Epithelial cell of proximal tubule (primary cell): ENCODE measurements around the gene EXTL1. TPM values are rescaled to one million over a fixed set of nuclear protein-coding genes. Genes with fewer than 3 reads are reported as not detected.

Source experiments
- DNase-seq: peaks from one replicate; pipeline ENCODE4 v3.0.0-alpha.2; 2011; ENCODE audit warnings: low read depth
- H3K4me3 ChIP-seq: 2 replicates; pipeline ENCODE4 v1.5.1; 2011; ENCODE audit warnings: low read depth, mild to moderate bottlenecking, low read length
- CTCF ChIP-seq: conservative IDR thresholded peaks from 2 replicates; pipeline ENCODE4 v1.5.1; 2012; ENCODE audit warnings: low read depth, mild to moderate bottlenecking, low read length
- total RNA-seq: library from RNA; depleted of rRNA; stranded (reverse); fragments of >200 nt; gene quantifications from 2 replicates; pipeline ENCODE4 v1.2.3, GENCODE V29; 2015

The EXTL1 gene
- total RNA-seq, 1 donor from 2014 or later = 0.12 TPM

GRCh38 chr1:26009796-26010447, 11.7 kb upstream of the EXTL1 start:
- DNase-seq = no peak
- H3K4me3 ChIP-seq = no peak overlapping the region
- TF ChIP-seq CTCF = peak; percentile 2

- no peak for DNase-seq
- H3K4me3 ChIP-seq = no peak overlapping the region
- no peak for TF ChIP-seq CTCF
Measured at GRCh38 chr1:26010825-26011224, 10.8 kb upstream of the EXTL1 start.

- no peak overlapping the region for H3K4me3 ChIP-seq
- no peak for DNase-seq
Measured at GRCh38 chr1:26012864-26013263, 8.7 kb upstream of the EXTL1 start.

GRCh38 chr1:26014179-26014578, 7.4 kb upstream of the EXTL1 start:
- H3K4me3 ChIP-seq = no peak overlapping the region
- no peak for TF ChIP-seq CTCF
- no peak for DNase-seq

More at GRCh38 chr1:26012864-26013263, 8.7 kb upstream of the EXTL1 start:
- no peak for TF ChIP-seq CTCF

GRCh38 chr1:26015358-26015757, 6.2 kb upstream of the EXTL1 start:
- H3K4me3 ChIP-seq = no peak overlapping the region
- TF ChIP-seq CTCF = no peak
- DNase-seq = no peak

GRCh38 chr1:26016258-26016952, 5.2 kb upstream of the EXTL1 start:
- no peak for DNase-seq
- TF ChIP-seq CTCF = no peak
- H3K4me3 ChIP-seq = no peak overlapping the region
